Stimulated activated CD4-positive, alpha-beta T cell treated with anti-CD3 and anti-CD28 coated beads, Interleukin-12 subunit alpha, Interleukin-12 subunit beta, amount 100 ng/mL, for 4 hours (primary cell): ENCODE measurements around the gene WIPF3.
"Not testable (repeated sequence)": the region's sequence is repeated elsewhere in the genome, so short reads cannot be mapped to it uniquely, and the experiment has no call there.

Experiments
- DNase-seq: peaks from one replicate; pipeline ENCODE4 v3.0.0-alpha.2; 2020

WIPF3 gene

DNA sequence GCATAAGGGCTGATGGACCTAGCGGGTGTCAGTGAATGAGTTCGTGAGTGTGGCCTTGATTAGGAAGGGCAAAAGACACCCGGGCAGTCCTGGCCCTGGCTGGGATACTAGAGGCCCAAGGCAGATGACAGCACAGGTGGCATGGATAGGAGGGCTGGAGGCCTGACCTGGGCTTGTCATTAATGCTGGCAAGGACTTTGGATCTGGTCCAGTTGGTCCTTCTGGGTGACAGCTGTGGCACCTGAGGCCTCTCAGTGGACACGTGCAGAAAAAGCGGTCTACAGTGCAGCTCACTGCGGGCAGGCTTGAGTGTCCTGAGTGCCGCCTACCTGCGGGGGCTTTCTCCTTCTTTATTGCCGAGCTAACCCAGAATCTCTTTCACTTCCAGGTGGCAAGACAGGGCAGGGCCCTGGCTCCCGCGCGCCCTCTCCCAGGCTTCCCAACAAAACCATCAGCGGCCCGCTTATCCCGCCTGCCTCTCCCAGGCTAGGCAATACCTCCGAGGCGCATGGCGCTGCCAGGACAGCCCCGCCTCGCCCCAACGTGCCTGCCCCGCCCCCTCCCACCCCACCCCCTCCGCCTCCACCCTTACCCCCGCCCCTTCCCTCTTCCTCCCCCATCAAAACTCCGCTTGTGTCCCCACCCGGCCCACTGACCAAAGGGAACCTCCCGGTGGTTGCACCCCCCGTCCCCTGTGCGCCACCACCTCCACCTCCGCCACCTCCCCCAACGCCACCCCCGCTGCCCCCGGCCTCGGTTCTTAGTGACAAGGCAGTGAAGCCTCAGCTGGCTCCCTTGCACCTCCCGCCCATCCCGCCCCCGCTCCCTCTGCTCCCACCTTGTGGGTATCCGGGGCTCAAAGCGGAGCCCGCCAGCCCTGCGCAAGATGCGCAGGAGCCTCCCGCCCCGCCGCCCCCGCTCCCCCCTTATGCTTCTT is 77.4 kb downstream of the WIPF3 start:
- DNase-seq = no peak

DNA sequence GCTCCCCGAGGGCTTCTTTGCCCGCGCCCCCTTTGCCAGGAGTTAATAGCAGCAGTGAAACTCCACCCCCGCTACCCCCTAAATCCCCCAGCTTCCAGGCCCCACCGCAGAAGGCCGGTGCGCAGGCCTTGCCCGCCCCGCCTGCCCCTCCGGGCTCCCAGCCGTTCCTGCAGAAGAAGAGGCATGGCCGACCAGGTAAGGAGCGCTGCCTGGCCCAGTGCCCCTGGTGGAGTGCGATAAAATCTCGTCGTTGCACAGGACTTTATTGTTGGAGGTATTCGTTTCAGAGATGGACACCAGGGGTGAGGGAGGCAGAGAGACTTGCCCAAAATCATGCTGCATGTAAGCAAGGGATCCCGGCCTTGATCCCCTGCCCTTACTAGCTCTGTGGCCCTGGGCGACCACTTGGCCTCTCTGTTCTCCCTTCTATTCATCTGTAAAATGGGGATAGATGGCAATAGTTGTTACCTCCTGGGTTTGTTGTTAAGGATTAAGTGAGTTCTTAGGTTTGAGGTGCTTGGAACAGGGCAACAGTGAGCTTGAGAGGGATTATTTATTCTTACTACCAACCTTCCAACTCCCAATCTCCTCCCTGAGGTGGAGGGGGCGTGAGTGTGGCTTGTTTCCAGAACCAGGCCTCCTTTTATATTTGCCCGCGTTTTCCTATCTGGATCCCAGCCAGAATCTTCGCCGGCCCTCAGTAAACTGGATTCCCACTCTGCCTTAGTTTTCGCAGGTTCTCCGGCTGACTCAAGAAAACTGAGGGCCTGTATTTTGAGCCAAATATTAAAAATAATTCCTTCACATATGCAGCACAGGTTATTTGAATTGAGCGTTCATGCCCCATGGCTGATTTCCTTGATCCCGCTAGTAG is 78.3 kb downstream of the WIPF3 start:
- no peak for DNase-seq

DNA sequence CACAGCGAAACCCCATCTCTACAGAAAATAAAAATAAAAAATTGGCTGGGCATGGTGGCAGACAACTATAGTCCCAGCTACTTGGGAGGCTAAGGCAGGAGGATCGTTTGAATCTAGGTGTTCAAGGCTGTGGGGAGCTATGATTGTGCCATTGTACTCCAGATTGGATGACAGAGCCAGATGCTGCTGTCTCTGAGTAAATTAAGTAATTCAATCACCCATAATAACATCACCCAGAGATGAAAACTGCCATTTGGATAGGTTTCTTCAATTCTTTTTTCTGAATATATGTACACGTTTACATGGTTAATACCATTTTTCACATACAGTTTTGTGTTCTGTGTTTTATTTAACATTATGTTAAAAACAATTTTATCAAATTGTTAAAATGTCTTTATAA is 79.3 kb downstream of the WIPF3 start:
- DNase-seq = no peak

DNA sequence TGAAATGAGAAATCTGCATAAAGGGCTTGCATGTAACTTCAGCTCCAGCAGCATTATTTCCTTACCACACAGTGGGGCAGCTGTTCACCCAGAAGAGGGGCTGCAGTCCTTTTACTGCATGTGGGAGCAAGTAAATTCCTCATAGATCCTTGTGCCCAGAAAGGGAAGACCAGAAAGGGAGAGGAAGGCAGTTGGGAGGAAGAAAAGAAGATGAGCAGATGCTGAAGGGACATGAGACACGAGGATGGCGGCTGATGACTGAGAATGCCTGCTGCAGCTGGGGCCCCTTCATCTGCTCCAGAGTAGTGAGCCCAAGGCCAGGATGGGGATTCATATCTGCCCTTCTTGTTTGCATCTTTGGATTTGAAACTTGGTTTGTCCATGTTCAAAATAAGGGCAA is 80.5 kb downstream of the WIPF3 start:
- no peak for DNase-seq

DNA sequence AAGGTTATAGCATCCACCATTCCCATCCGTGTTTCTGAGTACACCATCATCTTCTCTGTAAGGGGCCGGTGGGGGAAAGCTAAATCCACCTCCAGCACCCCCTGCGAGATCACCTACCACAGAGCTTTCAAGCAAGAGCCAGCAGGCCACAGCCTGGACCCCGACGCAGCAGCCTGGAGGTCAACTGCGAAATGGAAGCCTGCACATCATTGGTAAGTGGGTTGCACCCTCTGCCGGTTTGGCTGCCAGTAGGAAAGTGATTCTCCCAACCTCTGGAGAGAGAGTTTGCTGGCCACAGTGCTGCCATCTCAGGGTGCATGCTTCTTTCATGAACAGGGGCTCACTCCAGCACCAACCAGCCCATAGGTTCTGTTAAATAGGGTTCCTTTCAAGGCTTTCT is 81.7 kb downstream of the WIPF3 start:
- DNase-seq = no peak

DNA sequence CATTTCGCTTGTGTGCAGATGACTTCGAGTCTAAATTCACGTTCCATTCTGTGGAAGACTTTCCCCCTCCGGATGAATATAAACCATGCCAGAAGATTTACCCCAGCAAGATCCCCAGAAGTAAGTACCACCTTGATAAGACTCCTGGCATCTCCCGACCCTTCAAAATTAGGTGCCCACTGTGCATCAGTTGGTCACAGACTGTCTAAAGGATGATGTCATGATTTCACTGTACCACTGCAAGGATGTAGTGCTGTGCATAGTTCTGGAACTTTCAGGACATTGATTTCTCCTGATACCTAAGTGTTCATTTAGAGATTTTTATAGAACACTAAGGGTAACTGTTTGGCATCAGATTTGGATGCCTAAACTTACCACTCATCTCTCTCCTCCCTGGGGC is 83.0 kb downstream of the WIPF3 start:
- no peak for DNase-seq

DNA sequence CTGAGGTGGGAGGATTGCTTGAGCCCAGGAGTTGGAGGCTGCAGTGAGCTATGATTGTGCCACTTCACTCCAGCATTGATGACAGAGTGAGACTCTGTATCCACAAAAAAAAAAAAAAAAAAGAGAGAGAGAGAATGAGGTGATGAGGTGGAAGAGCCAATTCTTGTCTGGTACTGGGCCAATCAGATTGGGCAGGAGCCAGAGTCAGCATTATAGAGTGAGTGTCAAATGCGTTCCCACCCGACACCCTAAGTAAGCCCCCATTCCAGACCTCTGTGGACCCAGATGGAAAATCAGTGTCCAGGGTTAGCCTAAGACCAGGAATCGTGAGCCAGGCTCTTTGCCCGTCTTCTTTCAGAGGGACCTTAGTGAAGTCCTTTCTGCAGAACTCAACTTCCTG is 83.9 kb downstream of the WIPF3 start:
- no peak for DNase-seq

DNA sequence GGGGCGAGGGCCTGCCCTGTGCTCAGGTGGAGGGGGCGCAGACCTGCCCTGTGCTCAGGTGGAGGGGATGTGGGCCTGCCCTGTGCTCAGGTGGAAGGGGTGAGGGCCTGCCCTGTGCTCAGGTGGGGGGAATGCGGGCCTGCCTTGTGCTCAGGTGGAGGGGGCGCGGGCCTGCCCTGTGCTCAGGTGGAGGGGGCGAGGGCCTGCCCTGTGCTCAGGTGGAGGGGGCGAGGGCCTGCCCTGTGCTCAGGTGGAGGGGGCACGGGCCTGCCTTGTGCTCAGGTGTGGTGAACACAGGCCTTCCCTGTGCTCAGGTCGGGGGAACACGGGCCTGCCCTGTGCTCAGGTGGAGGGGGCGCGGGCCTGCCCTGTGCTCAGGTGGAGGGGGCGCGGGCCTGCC is 84.5 kb downstream of the WIPF3 start:
- not testable (repeated sequence) for DNase-seq

DNA sequence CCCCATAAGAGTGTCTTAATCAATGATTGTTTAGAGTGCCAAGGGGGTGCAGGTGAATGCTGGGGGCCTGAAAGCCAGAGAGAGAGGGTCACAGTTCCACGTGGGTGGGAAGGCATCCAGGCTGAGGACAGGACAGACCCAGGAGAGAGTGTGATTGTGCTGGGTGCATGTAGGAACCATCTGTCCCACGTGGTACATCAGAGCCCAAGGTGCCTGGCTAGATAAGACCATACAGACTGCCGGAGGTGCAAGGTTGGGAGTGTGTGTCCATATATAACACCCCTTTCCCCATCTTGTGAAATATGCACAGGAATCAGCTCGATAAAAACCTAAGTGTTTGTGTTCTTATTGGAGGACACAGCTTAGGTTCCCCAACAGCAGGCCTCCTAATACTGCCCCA is 85.5 kb downstream of the WIPF3 start:
- no peak for DNase-seq

DNA sequence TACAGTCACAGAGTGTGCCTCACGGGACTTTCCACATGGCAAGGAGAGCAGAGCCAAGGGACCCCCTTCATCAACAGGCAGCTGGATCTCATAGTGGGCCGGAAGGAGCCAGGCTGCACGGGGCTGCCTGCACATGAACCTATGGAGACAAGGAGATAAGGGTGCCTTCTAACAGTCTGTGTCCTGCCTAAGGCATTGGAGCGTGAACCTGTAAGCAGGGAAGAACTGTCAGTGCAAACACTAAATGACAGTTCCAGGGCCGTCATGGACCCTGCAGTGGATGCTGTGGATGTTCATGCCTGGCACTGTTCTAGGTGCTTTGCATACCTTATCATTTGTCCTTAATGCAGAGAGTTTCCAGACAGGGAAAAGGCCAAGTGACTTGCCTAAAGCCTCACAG is 85.9 kb downstream of the WIPF3 start:
- DNase-seq = no peak

DNA sequence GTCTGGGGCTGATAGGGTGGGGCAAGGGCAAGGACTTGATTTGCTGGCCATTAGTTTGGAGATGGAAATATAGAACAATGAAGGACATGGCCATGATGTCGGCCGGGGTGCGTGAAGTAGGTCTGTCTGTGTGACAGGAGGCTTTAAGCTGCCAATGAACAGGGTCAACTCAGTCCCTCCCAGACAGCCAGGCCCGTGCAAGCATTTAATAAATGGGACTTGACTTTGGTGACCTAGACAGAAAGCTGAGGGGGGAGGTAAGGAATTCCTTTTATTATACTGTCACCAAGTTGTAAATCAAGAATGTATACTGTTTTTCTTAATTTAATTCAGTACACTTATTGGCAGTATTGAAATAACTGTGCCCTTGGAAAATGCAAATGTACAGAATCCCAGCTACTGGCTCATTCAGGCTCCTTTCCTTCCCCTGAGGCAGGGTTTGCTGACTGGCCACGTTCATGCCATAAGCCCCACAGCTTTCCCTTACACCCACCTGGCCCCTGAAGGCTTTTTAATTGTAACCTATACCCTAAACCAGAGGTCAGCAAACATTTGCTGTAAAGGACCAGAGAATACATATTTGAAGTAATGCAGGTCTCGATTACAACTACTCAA is 87.2 kb downstream of the WIPF3 start:
- no peak for DNase-seq

DNA sequence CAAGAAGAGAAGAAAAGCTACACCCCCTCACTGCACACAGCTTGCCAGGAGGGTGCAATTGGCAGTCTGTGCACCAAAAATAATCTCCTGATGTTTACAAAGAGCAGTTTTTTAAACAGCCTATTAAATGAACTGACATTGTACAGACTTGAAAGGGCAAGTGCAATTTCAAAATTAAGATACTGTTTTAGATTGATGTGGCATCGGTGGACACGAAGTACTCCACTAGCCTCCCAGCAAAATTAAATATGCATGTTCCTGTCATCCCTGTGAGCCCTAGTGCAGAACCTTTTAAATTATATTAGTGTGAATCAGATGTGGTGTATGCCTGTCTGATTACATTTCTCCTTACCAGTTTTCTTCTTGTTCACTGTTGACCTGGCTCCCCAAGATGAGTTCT is 87.9 kb downstream of the WIPF3 start:
- DNase-seq = no peak

DNA sequence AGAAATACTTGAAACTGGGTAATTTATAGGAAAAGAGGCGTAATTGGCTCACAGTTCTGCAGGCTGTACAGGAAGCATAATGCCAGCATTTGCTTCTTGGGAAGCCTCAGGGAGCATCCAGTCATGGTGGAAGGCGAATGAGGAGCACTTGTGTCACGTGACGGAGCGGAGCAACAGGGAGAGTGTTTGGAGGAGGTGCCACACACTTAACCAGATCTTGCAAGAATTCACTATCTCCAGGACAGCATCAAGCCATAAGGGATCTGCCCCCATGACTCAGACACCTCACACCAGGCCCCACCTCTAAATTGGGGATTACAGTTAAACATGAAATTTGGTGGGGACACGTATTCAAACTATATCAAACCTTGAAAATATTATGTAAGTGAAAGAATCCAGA is 89.3 kb downstream of the WIPF3 start:
- DNase-seq = no peak

DNA sequence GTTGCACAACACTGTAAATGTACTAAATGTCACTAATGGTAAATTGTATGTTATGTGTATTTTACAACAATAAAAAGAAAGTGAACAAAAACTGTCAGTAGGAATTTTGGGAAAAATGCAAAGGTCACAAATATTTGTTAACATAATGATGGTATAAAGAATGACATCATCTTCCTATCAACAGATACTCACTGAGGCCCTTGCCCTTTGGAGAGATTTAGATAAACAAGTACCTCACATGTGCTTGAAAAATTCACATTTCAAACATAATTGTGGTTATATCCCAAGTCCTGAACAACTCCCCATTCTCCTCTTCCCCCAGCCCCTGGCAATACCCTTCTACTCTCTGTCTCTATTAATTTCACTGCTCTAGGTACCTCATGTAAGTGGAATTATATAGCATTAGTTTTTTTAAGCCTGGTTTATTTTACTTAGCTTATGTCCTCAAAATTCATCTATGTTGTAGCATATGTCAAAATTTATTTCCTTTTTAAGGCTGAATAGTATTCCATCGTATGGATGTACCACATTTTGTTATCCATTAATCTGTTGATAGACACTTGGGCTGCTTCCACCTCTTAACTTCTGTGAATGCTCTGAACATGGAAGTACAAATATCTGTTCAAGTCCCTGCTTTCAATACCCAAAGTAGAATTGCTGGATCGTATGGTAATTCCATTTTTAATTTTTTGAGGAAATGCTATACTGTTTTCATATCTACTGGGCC is 90.5 kb downstream of the WIPF3 start:
- DNase-seq = no peak

DNA sequence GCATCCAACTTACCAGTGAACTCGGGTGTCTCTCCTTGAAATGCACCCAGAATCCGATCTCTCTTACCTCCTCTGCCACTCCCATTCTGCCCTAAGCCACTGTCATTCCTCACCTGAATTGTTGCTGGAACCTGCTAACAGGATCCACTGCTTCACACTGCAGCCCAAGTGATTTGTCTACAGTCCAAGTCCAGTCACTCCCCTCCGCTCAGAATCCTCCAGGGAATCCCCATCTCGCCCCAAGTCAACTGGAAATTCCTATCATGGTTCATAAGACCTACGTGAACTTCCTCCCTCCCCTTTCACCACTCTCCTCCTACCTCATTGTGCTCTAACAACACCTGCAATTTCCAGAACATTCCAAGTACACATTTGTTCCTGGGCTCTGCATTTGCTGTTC is 92.0 kb downstream of the WIPF3 start:
- DNase-seq = no peak

DNA sequence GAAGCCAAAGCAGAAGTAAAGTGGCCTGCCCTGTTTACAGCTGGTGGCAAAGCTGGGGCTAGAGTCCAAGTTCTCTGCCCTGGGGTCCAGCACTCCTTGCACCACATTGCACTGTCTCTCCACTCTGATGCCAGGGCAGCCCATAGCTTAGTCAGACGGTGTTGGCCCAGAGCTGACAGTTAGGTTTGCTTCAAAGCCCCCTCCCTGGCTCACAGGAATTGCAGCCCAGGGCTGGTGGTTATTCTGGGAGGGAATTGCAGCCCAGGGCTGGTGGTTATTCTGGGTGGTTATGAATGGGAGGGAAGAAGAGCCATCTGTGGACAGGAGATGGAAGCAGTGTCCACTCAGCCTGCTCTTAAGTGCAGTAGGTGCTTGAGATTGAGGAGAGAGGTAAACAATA is 94.4 kb downstream of the WIPF3 start:
- DNase-seq = no peak

DNA sequence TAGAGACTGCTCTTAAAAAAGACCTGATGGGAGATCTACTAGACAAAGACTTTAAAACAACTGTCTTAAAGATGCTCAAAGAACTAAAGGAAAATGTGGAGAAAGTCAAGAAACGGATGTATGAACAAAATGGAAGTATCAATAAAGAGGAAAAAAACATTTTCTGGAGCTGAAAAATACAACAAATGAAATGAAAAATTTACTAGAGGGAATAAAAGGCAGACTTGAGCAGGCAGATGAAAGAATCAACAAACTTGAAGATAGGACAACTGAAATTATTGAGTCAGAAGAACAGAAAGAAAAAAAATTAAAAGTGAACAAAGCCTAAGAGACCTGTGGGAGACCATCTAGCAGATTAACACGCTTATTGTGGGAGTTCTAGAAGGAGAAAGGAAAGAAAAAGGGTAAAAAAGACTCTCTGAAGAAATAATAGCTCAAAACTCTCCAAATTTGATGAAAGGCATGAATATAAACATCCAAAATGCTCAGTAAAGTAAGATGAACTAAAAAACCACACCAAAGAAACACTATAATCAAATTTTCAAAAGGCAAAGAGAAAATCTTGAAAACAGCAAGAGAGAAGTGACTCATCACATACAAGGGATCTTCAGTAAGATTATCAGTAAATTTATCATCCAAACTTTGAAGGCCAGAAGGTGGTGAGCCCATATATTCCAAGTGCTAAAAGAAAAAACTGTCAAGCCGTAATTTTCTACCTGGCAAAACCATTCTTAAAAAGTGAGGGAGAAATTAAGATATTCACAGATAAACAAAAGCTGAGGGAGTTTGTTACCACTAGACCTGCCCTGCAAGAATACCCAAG is 100.1 kb downstream of the WIPF3 start:
- no peak for DNase-seq

DNA sequence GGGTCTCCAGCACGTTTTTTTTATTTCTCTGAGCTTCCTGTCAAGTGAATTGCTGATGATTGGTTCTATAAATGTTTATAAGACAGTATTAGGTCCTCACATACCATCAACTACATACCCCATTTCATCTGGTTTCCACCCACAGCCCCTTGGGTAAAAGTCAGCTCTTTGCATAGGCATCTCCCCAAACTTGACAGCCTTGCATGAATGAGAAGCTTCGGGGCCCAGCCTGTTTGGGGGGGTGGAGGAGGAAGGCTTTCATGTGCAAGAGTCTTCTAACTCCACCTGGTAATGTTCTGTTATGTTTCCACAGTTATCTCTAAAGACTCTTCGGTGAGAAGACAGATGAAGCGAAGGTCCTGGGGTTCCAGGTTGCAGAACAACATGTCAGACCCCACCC is 107.9 kb downstream of the WIPF3 start:
- DNase-seq = no peak

DNA sequence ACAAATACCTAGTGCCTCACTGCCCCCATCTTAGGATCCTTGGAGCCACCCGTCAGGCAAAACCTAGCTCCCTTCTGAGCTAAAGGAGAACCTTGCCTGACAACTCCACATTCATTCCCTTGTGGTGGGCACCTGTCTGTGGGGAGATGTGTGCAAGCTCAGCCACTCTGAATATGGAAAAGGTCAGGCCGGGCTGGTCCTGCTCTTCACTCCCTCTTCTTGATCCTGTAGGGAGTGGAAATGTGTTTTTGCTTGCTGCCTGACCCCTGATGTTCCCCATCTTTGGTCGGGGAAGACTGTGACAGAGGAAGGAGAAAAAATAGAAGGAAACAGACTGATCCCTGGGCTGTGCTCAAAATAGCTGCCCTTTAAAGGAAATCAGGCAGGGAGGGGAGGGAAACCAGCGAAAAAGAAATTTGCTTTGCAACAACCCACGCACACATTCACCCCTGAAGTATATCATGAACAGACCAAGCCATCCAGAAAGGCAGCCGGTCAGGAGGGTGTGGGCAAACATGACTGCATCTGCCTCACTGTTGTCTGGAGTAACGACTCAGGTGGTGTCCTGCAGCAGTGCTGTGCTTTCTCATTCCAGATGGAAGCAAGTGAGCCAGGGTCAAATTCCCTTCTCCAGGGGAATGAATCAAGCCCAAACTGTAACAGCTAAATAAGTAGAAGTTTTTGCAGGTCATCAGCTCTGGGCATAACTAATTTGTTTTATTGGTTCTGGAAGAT is 109.3 kb downstream of the WIPF3 start:
- no peak for DNase-seq

DNA sequence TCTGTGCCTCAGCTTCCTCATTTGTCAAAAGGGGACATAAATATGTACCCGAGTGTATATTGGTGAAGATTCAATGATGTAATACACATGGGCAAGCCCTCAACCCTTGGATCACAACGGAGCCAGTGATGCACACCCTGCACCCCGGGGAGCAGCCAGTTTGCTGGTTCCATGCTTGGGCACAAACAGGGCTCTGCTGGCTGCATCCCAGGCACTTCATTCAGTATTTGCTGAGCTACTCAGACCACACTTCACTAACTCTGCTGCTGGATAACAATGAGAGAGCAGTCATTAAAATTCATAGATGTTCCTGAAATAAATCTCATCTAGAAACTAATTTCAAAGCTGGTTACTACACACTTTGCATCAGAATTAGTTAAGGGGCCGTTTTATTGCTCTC is 111.3 kb downstream of the WIPF3 start:
- DNase-seq = no peak

DNA sequence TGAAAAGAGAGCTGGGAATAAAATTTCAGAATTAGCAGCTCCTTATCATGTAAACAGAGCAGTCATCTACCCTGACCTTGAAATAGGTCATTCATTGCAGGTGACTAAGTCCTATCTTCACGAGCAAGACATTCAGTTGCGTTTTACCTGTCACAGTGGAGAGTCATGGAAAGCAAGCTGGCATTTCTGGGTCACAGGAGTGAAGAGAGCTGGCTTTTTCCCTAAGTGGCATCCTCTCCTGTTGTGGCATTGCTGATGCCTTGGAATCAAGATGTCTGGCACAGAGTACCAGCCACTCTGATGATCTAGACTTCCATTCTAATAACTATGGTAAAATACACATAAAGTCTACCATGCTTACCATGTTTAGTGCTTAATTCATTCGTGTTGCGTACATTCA is 112.5 kb downstream of the WIPF3 start:
- no peak for DNase-seq
